Left lung (tissue), 10 donors: ENCODE results near the gene EPX. TPM values are rescaled to one million over a fixed set of nuclear protein-coding genes. Genes with fewer than 3 reads are reported as not detected.

Experiments used
- ATAC-seq: fragments of 200-7000 bp; cut with Tn5 transposase; one replicate; pipeline ENCODE4 v1.9.1; 2020; ENCODE audit warnings: moderate library complexity
- DNase-seq, 4 donors: peaks; one replicate each; pipeline ENCODE4 v3.0.0-alpha.2; 2013 to 2020
- H3K27ac ChIP-seq, 2 donors: fragments of 200-600 bp; sonication (generic) in 1 of 2; one replicate each; pipeline versions ENCODE4 v1.5.0 to v1.8.0; 2020 to 2021
- H3K27me3 ChIP-seq, 2 donors: fragments of 200-600 bp; sonication (generic) in 1 of 2; one replicate each; pipeline versions ENCODE4 v1.5.0 to v1.8.0; 2020 to 2021
- H3K36me3 ChIP-seq, 2 donors: fragments of 200-600 bp; sonication (generic) in 1 of 2; one replicate each; pipeline versions ENCODE4 v1.5.0 to v1.8.0; 2020 to 2021
- H3K4me1 ChIP-seq, 2 donors: fragments of 200-600 bp; one replicate each; pipeline ENCODE4 v1.8.0; 2021
- H3K4me3 ChIP-seq, 2 donors: fragments of 200-600 bp; sonication (generic) in 1 of 2; one replicate each; pipeline versions ENCODE4 v1.5.0 to v1.8.0; 2020 to 2021; ENCODE audit warnings: mild to moderate bottlenecking in 1 of 2
- H3K9me3 ChIP-seq, 2 donors: fragments of 200-600 bp; sonication (generic) in 1 of 2; one replicate each; pipeline versions ENCODE4 v1.5.0 to v1.8.0; 2020 to 2021
- CTCF ChIP-seq, 2 donors: fragments of 200-600 bp; sonication (generic) in 1 of 2; IDR thresholded peaks; one replicate each; pipeline versions ENCODE4 v1.5.0 to v1.8.0; 2021; ENCODE audit warnings: antibody characterized with exemption in 2 of 2
- intact Hi-C, 2 donors: fragments of 100-400 bp; cut with DNase I; formaldehyde crosslinking; loops; one replicate each; pipeline versions ENCODE4 v1.11.2 to v1.14.2; 2022
- polyA plus RNA-seq, 6 donors: library from polyadenylated mRNA; unstranded; fragments of 120-200 nt; gene quantifications; one replicate each; pipeline ENCODE4 v1.2.1, GENCODE V29; 2013; ENCODE audit not compliant: insufficient read length in 6 of 6
- total RNA-seq, 2 donors: library from RNA; stranded (reverse); fragmentation: NEBNext Ultra II Directional; extraction: Animal tissue kit (Norgen Biotek cat#: 25700); gene quantifications; one replicate each; pipeline ENCODE4 v1.2.1, GENCODE V29; 2021
- donor health status: DM: no; HTN: yes; CAD: no.
- donor health status: DM: no; HTN: no; CAD: no.

Gene EPX
- total and polyA plus RNA-seq, 8 donors = 0.63 to 1.2 (median 0.90) TPM; not detected in 2

- intact Hi-C loops = no loop called here
- H3K9me3 ChIP-seq = no peaks in the 10 kb centered on the region
- DNase-seq (peak in 3 of 4 donors; percentile 19 to 90 (median 82)), ATAC-seq (peak; percentile 94)
- H3K27ac ChIP-seq = no peak overlapping the region
- no peaks in the 10 kb centered on the region for H3K4me1 ChIP-seq
- peaks cover 0 to 39% of the 10 kb centered on the region in 2 donors for H3K27me3 ChIP-seq
- no peak overlapping the region for H3K4me3 ChIP-seq
- H3K36me3 ChIP-seq = no peaks in the 10 kb centered on the region
- TF ChIP-seq CTCF (IDR thresholded peaks at IDR 0.05) = no peak
Measured at GRCh38 chr17:58189436-58190146, 2.9 kb upstream of the EPX start.

GRCh38 chr17:58191241-58191896, 1.2 kb upstream of the EPX start:
- intact Hi-C loops = no loop called here
- TF ChIP-seq CTCF (IDR thresholded peaks at IDR 0.05) = no peak
- no peak for DNase-seq

GRCh38 chr17:58193641-58194255, 1.2 kb downstream of the EPX start:
- no peak for ATAC-seq
- no peak overlapping the region for H3K4me3 ChIP-seq
- intact Hi-C loops = no loop called here
- no peak for DNase-seq
- TF ChIP-seq CTCF (IDR thresholded peaks at IDR 0.05) = no peak
- H3K36me3 ChIP-seq = no peaks in the 10 kb centered on the region
- H3K9me3 ChIP-seq = no peaks in the 10 kb centered on the region
- H3K27ac ChIP-seq = no peak overlapping the region
- H3K4me1 ChIP-seq = no peaks in the 10 kb centered on the region
- peaks cover 6 to 60% of the 10 kb centered on the region in 2 donors for H3K27me3 ChIP-seq

More at GRCh38 chr17:58191241-58191896, 1.2 kb upstream of the EPX start:
- no peak overlapping the region for H3K4me3 ChIP-seq
- no peaks in the 10 kb centered on the region for H3K9me3 ChIP-seq
- peaks cover 0 to 39% of the 10 kb centered on the region in 2 donors for H3K27me3 ChIP-seq
- H3K27ac ChIP-seq = no peak overlapping the region
- H3K36me3 ChIP-seq = no peaks in the 10 kb centered on the region
- H3K4me1 ChIP-seq = no peaks in the 10 kb centered on the region
- ATAC-seq = no peak

- Histone ChIP-seq H3K27ac (no peak overlapping the region), H3K4me3 (no peak overlapping the region), H3K9me3 (no peaks in the 10 kb centered on the region), H3K36me3 (no peaks in the 10 kb centered on the region), H3K4me1 (no peaks in the 10 kb centered on the region), H3K27me3 (peaks cover 6 to 71% of the 10 kb centered on the region in 2 donors)
- intact Hi-C loops = no loop called here
- DNase-seq (no peak), ATAC-seq (no peak)
- no peak for TF ChIP-seq CTCF (IDR thresholded peaks at IDR 0.05)
Measured at GRCh38 chr17:58195518-58196123, 3.1 kb downstream of the EPX start.

GRCh38 chr17:58196610-58197009, 4.1 kb downstream of the EPX start:
- Histone ChIP-seq H3K4me3 (no peak overlapping the region), H3K4me1 (no peaks in the 10 kb centered on the region), H3K9me3 (no peaks in the 10 kb centered on the region), H3K36me3 (no peaks in the 10 kb centered on the region), H3K27me3 (peaks cover 6 to 63% of the 10 kb centered on the region in 2 donors), H3K27ac (no peak overlapping the region)
- ATAC-seq = no peak
- no peak for TF ChIP-seq CTCF (IDR thresholded peaks at IDR 0.05)
- no peak for DNase-seq
- intact Hi-C loops = no loop called here
